RWPE2 (cell line): ENCODE data around the gene GRK6.
"Not testable (repeated sequence)": the region's sequence is repeated elsewhere in the genome, so short reads cannot be mapped to it uniquely, and the experiment has no call there.

Experiments used
- ATAC-seq: fragments of 200-7000 bp; cut with Tn5 transposase; 3 replicates; pipeline ENCODE4 v1.9.1; 2021; ENCODE audit warnings: low read depth
- DNase-seq: peaks from one replicate; pipeline ENCODE4 v3.0.0-alpha.2; 2020; ENCODE audit warnings: low spot score
- H3K27ac ChIP-seq: fragments of 450-650 bp; 2 replicates; pipeline ENCODE4 v1.5.1; 2017; ENCODE audit warnings: mild to moderate bottlenecking; ENCODE audit not compliant: poor library complexity, severe bottlenecking
- H3K27me3 ChIP-seq: fragments of 250-450 bp; sonication (Bioruptor Pico); 2 replicates; pipeline ENCODE4 v1.5.1; 2021; ENCODE audit warnings: mild to moderate bottlenecking, moderate library complexity; ENCODE audit not compliant: insufficient read depth, poor library complexity, severe bottlenecking
- H3K36me3 ChIP-seq: fragments of 250-450 bp; sonication (Bioruptor Pico); 2 replicates; pipeline ENCODE4 v1.5.1; 2020; ENCODE audit warnings: low read depth, mild to moderate bottlenecking, moderate library complexity
- H3K4me1 ChIP-seq: fragments of 250-450 bp; sonication (Bioruptor Pico); 2 replicates; pipeline ENCODE4 v1.5.1; 2021; ENCODE audit warnings: mild to moderate bottlenecking, moderate library complexity; ENCODE audit not compliant: insufficient read depth, poor library complexity, severe bottlenecking
- H3K4me3 ChIP-seq: fragments of 250-450 bp; sonication (Bioruptor Pico); 2 replicates; pipeline ENCODE4 v1.5.1; 2021; ENCODE audit warnings: mild to moderate bottlenecking, moderate library complexity; ENCODE audit not compliant: severe bottlenecking
- H3K9me3 ChIP-seq: fragments of 250-450 bp; sonication (Bioruptor Pico); 2 replicates; pipeline ENCODE4 v1.5.1; 2021; ENCODE audit warnings: mild to moderate bottlenecking, moderate library complexity; ENCODE audit not compliant: severe bottlenecking
- TF ChIP-seq, protein P1 (sequence below): fragments of 450-650 bp; IDR thresholded peaks from one replicate; pipeline ENCODE4 v1.5.1; 2017; ENCODE audit warnings: mild to moderate bottlenecking, moderate library complexity; ENCODE audit not compliant: poor library complexity, severe bottlenecking

Gene GRK6

DNA sequence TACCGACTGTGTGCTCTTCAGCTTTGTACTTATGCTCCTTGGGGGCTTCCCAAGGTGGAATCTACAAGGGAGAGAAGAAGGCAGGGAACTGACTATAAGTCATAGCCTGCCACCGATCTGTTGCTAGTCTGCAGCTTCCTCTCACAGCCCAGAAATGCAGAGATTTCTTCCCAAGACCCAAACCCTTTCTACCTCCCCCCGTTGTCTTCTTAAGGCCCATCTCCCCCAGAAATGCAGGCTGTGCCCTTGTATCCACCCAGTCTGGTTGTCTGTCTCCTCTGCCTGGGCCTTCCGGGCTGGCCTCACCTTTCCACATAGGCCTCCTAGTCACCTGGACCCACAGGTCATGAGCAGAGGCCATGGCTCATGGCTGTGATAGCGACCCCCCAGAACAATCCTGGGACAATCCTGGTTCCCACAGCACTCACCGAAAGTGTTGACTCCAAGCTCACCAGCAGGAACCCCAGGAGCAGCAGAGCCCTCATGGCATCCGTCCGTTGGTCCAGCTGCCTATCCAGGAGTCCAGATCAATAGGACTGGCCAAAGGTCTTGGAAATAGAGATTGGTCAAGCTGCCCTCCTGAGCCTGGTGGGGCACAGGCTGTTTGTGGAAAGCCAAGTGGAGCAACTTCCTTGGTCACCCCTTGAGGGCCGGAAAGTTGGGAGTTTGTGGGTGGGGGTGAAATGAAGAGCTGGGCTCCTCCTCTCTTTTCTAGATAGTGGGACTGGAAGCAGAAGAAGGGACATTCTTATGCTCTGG is 17.3 kb upstream of the GRK6 start, which contains the start of gene F12:
TSS of gene F12 (minus strand) at position 522 of the 759 bp plus-strand sequence. CDS start at position 485, 37 bp downstream.
- no peaks in the 10 kb centered on the region for H3K4me1 ChIP-seq
- ATAC-seq (no peak), DNase-seq (no peak)
- H3K36me3 ChIP-seq = no peaks in the 10 kb centered on the region
- H3K4me3 ChIP-seq = no peak within 1 kb of the TSS
- H3K9me3 ChIP-seq = no peaks in the 10 kb centered on the region
- no peak within 1 kb of the TSS for H3K27ac ChIP-seq
- no peaks in the 10 kb centered on the region for H3K27me3 ChIP-seq
- TF ChIP-seq, protein P1, sequence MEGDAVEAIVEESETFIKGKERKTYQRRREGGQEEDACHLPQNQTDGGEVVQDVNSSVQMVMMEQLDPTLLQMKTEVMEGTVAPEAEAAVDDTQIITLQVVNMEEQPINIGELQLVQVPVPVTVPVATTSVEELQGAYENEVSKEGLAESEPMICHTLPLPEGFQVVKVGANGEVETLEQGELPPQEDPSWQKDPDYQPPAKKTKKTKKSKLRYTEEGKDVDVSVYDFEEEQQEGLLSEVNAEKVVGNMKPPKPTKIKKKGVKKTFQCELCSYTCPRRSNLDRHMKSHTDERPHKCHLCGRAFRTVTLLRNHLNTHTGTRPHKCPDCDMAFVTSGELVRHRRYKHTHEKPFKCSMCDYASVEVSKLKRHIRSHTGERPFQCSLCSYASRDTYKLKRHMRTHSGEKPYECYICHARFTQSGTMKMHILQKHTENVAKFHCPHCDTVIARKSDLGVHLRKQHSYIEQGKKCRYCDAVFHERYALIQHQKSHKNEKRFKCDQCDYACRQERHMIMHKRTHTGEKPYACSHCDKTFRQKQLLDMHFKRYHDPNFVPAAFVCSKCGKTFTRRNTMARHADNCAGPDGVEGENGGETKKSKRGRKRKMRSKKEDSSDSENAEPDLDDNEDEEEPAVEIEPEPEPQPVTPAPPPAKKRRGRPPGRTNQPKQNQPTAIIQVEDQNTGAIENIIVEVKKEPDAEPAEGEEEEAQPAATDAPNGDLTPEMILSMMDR = no peak

DNA sequence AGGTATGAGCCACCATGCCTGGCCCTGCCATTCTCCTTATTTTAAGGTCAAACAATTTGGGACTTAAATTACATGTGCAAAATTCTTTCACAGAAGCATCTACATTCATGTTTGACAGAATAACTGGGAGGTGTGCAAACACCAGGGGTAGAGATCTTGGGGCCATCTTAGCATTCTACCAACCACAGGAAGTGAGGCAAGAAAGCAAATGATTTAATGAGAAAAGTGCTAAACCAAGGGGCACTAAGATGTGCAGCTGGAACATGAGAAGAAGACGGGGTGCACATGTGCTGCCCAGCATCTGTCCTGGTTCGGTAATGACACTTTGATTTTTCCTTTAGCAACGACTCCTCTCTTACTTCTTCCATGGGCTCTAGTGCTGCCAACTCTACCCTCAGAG is 15.9 kb upstream of the GRK6 start:
- no peak for ATAC-seq
- H3K27ac ChIP-seq = no peak overlapping the region

DNA sequence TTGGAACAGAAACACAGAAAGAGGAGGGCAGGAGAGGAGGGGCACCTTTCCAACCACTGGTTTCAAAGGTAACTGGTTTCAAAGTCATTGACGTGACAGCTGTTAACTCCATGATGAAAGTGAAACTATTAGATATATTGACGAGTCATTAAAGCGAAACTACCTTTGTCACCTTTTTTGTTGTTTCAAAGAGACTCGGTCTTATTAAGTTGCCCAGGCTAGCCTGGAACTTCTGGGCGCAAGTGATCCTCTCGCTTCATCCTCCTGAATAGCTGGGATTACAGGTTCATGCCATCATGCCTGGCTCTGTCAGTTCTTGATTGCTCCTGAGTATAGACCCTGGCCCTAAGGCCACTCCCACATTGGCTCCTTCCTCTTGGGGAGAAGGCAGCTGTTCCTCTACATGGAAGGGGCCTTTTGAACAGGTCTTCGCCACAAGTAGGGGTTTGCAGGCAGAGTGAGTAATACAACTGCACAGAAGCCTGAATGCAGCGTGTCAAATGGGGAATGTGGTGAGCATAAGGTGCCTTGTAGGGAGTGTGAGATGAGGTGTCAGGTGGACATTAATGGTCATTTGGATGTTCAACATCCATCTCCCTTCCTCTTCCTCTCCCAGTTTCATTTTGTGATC is 13.8 kb upstream of the GRK6 start:
- no peak for ATAC-seq
- no peak for DNase-seq

More for the DNA sequence above, 15.9 kb upstream of the GRK6 start:
- DNase-seq = no peak
- Histone ChIP-seq H3K27me3 (no peaks in the 10 kb centered on the region), H3K4me1 (no peaks in the 10 kb centered on the region), H3K36me3 (no peaks in the 10 kb centered on the region), H3K9me3 (no peaks in the 10 kb centered on the region), H3K4me3 (no peak overlapping the region)
- TF ChIP-seq, protein P1 = no peak

DNA sequence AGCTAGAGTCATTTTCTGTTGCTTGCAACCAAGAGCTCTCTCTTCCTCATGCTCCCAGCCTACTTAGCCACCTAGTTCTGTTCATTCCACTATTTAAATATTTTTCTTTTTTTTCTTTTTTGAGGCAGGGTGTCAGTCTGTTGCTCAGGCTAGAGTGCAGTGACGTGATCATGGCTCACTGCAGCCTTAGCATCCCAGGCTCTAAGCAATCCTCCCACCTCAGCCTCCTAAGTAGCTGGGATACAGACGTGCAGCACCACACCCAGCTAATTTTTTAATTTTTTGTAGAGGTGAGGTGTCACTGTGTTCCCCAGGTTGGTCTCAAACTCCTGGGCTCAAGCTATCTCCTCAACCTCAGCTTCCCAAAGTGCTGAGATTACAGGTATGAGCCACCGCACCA is 12.0 kb upstream of the GRK6 start:
- TF ChIP-seq, protein P1 = no peak
- no peaks in the 10 kb centered on the region for H3K36me3 ChIP-seq

More for the DNA sequence above, 13.8 kb upstream of the GRK6 start:
- no peaks in the 10 kb centered on the region for H3K36me3 ChIP-seq
- no peaks in the 10 kb centered on the region for H3K4me1 ChIP-seq
- TF ChIP-seq, protein P1 = no peak
- H3K9me3 ChIP-seq = no peaks in the 10 kb centered on the region
- H3K27me3 ChIP-seq = no peaks in the 10 kb centered on the region
- no peak overlapping the region for H3K27ac ChIP-seq
- no peak overlapping the region for H3K4me3 ChIP-seq

DNA sequence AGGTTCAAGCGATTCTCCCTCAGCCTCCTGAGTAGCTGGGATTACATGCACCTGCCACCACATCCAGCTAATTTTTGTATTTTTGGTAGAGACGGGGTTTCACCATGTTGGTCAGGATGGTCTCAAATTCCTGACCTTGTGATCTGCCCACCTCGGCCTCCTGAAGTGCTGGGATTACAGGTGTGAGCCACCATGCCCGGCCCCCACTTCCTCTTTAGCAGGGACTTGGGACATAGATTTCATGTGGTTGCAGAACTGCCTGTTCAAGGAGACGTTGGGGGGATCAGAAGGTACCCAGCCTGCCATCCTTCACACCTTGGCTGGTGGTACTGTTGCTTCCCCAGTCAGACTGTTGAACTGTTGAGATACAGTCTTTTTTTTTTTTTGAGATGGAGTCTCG is 9.4 kb upstream of the GRK6 start:
- not testable (repeated sequence) for H3K9me3 ChIP-seq, ATAC-seq, H3K27me3 ChIP-seq, H3K27ac ChIP-seq, H3K4me1 ChIP-seq, DNase-seq, H3K36me3 ChIP-seq, H3K4me3 ChIP-seq

More for the DNA sequence above, 12.0 kb upstream of the GRK6 start:
- H3K27me3 ChIP-seq = no peaks in the 10 kb centered on the region
- DNase-seq (no peak), ATAC-seq (no peak)
- no peaks in the 10 kb centered on the region for H3K9me3 ChIP-seq
- H3K27ac ChIP-seq = no peak overlapping the region
- no peak overlapping the region for H3K4me3 ChIP-seq
- no peaks in the 10 kb centered on the region for H3K4me1 ChIP-seq
